Measurements from ENCODE around the gene MYG1. TPM values are rescaled to one million over a fixed set of nuclear protein-coding genes. Genes with fewer than 3 reads are reported as not detected.
"Not testable (repeated sequence)": the region's sequence is repeated elsewhere in the genome, so short reads cannot be mapped to it uniquely, and the experiment has no call there.

Gene MYG1
- total RNA-seq, 1 donor from 2014 or later = 87.2 TPM

DNA sequence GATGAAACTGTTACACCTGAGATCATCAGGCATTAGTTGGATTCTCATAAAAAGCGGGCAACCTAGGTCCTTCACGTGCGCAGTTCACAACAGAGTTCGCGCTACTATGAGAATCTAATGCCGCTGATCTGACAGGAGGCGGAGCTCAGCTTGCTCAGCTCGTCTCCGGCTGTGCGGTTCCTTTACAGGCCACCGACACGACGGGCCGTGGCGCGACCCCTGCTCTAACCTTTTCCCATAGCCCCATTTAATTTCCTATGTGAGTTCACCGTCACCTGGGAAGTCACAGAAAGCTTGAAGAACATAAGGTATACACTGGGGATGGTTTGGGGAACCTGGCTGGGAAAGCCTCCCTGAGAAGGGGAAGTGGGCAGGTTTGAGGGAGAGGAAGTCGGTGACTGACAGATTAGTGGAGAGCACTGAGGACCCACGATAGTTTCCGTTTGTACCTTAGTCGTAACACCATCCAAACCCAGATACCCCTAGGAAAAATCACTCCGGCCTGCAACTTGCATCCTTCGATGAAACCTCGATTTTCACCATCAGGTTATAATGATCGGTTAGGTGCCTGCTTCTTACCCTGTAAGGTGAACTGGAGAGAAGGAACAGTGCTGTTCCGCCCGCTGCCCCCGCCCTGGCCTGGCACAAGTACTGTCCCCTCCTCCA lies 24.8 kb downstream of the MYG1 start:
- no peaks in the 10 kb centered on the region for H3K9me3 Mint-ChIP-seq
- peak overlapping the region; percentile 92 for H3K4me3 Mint-ChIP-seq (ENCODE audit: low read depth)
- H3K36me3 Mint-ChIP-seq (ENCODE audit: low read depth) = peaks cover 7% of the 10 kb centered on the region
- H3K27me3 Mint-ChIP-seq (ENCODE audit: low read depth) = peaks cover 5% of the 10 kb centered on the region
- intact Hi-C loops (cut with micrococcal nuclease) = loop anchor here (1.0 to 2.0 kb wide), 7 partner anchors 21 to 185 kb away; partner anchors contain the start of genes CSAD, ITGB7, SP1 and ZNF740
- H3K4me1 Mint-ChIP-seq (ENCODE audit: low read depth) = peaks cover 31% of the 10 kb centered on the region
- peak overlapping the region; percentile 99 for H3K27ac Mint-ChIP-seq
- peak; percentile 65 for DNase-seq (ENCODE audit: low spot score)

DNA sequence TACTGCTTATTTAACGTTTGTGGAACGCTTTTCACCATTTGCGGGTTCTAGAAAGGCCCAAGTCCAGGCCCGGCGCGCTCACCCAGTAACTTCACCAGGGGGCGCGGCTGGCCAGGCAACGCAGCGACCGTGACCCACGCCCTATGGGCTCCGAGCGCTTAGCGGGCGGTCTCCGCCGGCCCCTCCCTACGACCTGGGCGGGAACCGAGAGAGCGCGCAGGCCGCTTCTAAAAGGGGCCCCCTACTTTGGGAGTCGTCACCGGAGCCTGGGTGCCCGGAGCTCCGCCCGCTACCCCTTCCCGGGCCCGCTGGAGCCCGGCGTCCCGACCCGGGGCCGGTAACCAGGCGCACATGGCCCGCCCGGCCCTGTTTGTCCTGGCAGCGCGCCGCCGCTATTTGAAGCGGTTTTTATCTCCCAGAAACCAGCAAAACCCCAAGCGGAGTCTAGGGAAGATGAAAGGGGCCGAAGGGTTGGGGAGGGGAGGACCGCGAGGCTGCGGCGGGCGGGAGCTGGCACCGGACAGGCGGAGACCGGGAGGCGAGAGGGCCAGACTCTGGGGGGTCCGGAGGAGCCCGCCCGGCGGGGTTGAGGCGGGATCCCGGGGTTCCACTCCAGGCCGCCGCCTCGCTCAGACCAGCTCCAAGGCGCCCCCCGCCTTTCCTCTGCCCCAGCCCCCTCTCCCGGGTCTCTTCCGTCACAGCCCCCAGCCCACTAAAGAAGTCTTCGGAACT lies 25.4 kb downstream of the MYG1 start:
- DNase-seq (ENCODE audit: low spot score) = peak; percentile 84
- intact Hi-C loops (cut with micrococcal nuclease) = loop anchor here (1.0 to 2.0 kb wide), 7 partner anchors 20 to 184 kb away; partner anchors contain the start of genes CSAD, ITGB7, SP1 and ZNF740
- H3K9me3 Mint-ChIP-seq = no peaks in the 10 kb centered on the region

DNA sequence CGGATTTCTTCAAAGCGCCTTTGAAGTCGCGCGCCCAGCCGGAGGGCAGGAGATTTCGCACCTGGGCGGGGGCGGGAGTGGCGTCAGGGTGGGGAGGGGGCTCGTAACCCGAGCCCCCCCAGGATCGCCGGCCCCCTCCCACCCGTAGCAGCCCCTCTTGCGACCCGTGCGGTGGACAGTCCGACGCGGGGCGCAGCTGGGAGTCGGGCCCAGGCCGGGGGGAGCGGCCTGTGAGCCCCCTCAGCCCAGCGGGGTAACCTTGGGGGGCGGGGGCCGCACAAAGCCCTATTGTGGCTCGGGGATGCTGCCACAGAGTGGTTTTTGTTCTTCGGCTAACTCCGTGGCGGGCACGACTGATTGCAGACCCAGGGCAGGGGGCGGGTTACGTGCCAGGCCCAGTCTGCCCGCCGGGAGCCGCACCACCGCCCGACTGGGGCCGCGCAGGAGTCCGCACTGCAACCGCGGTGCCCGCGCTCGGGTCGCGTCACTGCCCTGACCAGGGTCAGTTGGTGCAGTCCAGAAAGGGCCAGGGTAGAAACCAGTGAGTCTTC lies 26.1 kb downstream of the MYG1 start:
- peak overlapping the region; percentile 44 for H3K27ac Mint-ChIP-seq
- H3K9me3 Mint-ChIP-seq = no peaks in the 10 kb centered on the region
- H3K36me3 Mint-ChIP-seq (ENCODE audit: low read depth) = peaks cover 3% of the 10 kb centered on the region
- H3K4me1 Mint-ChIP-seq (ENCODE audit: low read depth) = peaks cover 25% of the 10 kb centered on the region
- peaks cover 6% of the 10 kb centered on the region for H3K27me3 Mint-ChIP-seq (ENCODE audit: low read depth)
- intact Hi-C loops (cut with micrococcal nuclease) = loop anchor here (2.0 kb wide), 3 partner anchors 55 to 183 kb away; partner anchors contain the start of genes ITGB7 and SP1
- DNase-seq (ENCODE audit: low spot score) = no peak
- peak overlapping the region; percentile 92 for H3K4me3 Mint-ChIP-seq (ENCODE audit: low read depth)

More for the DNA sequence above, 25.4 kb downstream of the MYG1 start:
- H3K4me3 Mint-ChIP-seq (ENCODE audit: low read depth) = peak overlapping the region; percentile 92
- H3K27me3 Mint-ChIP-seq (ENCODE audit: low read depth) = peaks cover 6% of the 10 kb centered on the region
- H3K36me3 Mint-ChIP-seq (ENCODE audit: low read depth) = peaks cover 5% of the 10 kb centered on the region
- peaks cover 30% of the 10 kb centered on the region for H3K4me1 Mint-ChIP-seq (ENCODE audit: low read depth)
- H3K27ac Mint-ChIP-seq = peak overlapping the region; percentile 99

DNA sequence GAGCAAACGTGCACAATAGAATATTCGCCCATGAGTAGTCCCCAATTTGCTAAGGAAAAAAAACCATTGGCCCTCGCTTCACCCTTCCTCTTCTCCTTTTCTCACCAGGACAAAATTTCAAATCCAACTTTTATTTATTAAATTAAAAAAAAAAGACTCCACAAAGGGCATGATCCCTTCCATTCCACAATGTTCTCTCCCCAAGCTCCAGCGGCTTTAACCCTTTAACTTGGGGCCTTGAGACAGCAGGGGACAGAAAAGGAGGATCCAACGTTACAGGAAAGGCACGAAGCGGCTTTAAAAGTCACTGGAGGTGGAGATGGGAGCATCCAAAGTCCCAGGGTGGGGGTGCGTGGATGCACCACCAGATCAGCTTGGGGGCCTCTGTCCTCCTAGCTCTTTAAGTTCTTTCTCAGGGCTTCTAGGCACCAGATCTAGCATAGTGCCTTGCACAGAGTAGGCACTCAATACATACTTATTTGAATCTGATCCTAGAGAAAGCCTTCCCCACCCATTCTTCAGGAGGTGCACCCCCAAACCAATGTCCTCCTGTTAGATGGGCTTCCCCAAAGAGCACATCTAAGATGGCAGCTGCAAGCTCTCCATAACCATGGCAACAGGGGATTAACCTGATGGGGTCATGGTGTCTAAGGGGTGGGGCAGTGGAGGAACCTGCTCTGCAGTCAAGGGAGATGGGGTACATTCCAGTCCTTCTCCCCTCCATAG lies 27.1 kb downstream of the MYG1 start:
- H3K27ac Mint-ChIP-seq = peak overlapping the region; percentile 53
- H3K36me3 Mint-ChIP-seq (ENCODE audit: low read depth) = no peaks in the 10 kb centered on the region
- DNase-seq (ENCODE audit: low spot score) = no peak
- H3K9me3 Mint-ChIP-seq = no peaks in the 10 kb centered on the region
- H3K4me1 Mint-ChIP-seq (ENCODE audit: low read depth) = peaks cover 18% of the 10 kb centered on the region
- peaks cover 6% of the 10 kb centered on the region for H3K27me3 Mint-ChIP-seq (ENCODE audit: low read depth)
- H3K4me3 Mint-ChIP-seq (ENCODE audit: low read depth) = peak overlapping the region; percentile 69
- intact Hi-C loops (cut with micrococcal nuclease) = no loop called here

DNA sequence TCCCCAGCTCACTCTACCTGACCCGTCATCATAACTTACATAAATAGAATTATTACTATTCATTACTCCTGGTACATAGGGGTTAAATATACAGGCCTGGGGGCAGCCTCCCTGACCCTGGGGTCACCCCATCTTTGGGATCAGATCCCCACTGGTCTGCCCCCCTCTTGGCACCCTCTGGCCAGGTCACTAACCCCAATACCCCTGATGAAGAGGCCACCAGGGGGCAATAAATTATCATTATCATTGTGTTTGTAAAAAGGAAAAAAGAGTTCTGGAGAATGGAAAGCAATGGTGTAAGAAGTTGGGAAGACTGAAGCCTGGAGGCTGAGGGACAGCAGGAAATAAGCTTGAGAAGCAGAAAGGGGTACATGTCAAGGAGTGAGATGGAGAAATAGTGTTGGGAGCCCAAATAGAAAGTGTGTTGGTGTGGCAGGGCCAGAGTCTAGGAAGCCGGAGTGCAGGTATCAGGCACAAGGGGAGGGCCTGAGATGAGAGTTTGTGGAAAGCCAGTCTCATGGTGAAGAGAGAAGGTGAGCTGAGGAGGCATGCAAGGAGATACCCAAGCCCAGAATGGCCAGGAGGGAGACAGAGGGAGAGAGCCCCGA lies 28.0 kb downstream of the MYG1 start:
- Mint-ChIP-seq H3K27ac (no peak overlapping the region), H3K4me3 (ENCODE audit: low read depth) (peak overlapping the region; percentile 15), H3K27me3 (ENCODE audit: low read depth) (peaks cover 12% of the 10 kb centered on the region), H3K4me1 (ENCODE audit: low read depth) (peaks cover 16% of the 10 kb centered on the region), H3K36me3 (ENCODE audit: low read depth) (no peaks in the 10 kb centered on the region), H3K9me3 (no peaks in the 10 kb centered on the region)
- intact Hi-C loops (cut with micrococcal nuclease) = no loop called here
- DNase-seq (ENCODE audit: low spot score) = no peak

DNA sequence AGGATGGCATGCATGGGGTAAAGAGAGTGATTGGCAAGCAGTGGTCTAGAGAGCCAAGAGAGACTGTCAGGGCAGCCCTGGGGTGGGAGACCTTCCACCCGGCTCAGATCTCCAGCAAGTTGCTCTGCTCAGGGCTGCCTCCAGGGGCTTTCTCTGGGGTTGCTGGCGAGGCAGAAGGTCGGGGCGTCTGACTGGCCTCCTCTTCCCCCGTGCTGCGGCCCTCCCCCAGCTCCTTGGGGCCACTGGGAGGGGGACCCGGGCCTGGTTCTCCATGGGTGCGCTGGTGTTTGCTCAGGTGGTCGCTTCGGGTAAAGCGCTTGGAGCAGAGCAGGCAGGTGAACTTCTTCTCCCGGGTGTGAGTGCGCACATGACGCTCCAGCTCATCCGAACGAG lies 28.5 kb downstream of the MYG1 start:
- Mint-ChIP-seq H3K27ac (no peak overlapping the region), H3K9me3 (no peaks in the 10 kb centered on the region), H3K36me3 (ENCODE audit: low read depth) (no peaks in the 10 kb centered on the region), H3K4me3 (ENCODE audit: low read depth) (no peak overlapping the region), H3K27me3 (ENCODE audit: low read depth) (peaks cover 12% of the 10 kb centered on the region), H3K4me1 (ENCODE audit: low read depth) (peaks cover 12% of the 10 kb centered on the region)
- intact Hi-C loops (cut with micrococcal nuclease) = no loop called here
- no peak for DNase-seq (ENCODE audit: low spot score)

DNA sequence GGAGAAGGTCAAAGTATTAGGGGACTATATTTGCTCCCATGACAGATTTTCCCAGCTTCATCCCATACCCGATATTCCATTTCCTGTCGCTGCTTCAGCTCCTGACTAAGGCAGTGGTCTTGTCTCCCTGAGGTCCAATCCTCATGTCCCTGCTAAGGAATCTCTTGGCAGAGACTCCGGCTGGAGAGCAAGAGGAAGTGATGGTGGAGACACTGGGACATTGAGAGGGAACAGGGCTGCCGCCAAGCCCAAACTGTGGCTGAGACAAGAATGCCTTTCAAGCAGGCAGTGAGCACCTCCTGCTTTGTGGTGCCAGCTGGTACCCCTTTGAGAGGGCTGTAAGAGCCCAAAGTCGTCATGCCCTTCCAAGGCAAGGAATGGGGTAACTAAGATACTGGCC lies 31.2 kb downstream of the MYG1 start:
- Mint-ChIP-seq H3K4me1 (ENCODE audit: low read depth) (no peaks in the 10 kb centered on the region), H3K36me3 (ENCODE audit: low read depth) (no peaks in the 10 kb centered on the region), H3K27me3 (ENCODE audit: low read depth) (peaks cover 25% of the 10 kb centered on the region), H3K9me3 (no peaks in the 10 kb centered on the region), H3K4me3 (ENCODE audit: low read depth) (no peak overlapping the region), H3K27ac (no peak overlapping the region)
- no peak for DNase-seq (ENCODE audit: low spot score)
- intact Hi-C loops (cut with micrococcal nuclease) = no loop called here

DNA sequence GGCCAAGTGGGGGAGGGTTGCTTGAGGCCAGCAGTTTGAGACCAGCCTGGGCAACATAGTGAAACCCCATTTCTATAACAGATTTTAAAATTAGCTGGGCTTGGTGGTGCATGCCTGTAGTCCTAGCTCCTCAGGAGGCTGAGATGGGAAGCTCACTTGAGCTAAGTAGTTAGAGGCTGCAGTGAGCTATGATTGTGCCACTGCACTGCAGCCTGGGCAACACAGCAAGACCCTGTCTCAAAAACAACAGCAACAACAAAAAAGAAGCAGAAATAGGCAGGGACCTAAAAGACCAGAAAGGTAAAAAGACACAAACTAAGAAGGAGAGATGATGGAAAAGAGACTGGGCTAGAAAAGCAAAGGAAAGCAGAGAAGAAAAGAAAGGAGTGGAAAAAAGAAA lies 32.8 kb downstream of the MYG1 start:
- H3K27ac Mint-ChIP-seq; H3K4me1 Mint-ChIP-seq (ENCODE audit: low read depth); intact Hi-C loops (cut with micrococcal nuclease); H3K36me3 Mint-ChIP-seq (ENCODE audit: low read depth); H3K9me3 Mint-ChIP-seq; DNase-seq (ENCODE audit: low spot score); H3K4me3 Mint-ChIP-seq (ENCODE audit: low read depth): not testable (repeated sequence)
- peaks cover 37% of the 10 kb centered on the region for H3K27me3 Mint-ChIP-seq (ENCODE audit: low read depth)

DNA sequence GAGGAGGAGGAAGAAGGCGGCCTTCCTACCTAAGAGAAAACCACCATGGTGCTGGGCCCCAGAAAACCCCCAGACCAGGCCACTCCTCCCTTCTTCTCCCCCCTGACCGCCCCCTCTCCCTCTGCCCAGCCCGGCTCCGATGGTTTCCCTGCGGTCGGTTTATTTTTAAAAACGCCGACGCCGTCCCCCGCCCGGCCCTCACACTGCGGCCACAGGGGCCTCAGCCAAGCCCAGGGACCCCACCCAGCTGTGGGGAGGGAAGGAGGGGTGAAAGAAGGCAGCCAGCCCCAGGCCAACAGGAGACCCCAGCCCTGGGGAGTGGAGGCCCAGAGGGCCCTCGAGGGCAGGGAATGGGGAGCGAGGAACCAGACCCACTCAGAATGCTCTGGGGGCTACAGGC lies 33.2 kb downstream of the MYG1 start:
- peaks cover 37% of the 10 kb centered on the region for H3K27me3 Mint-ChIP-seq (ENCODE audit: low read depth)
- intact Hi-C loops (cut with micrococcal nuclease) = no loop called here
- peaks cover 2% of the 10 kb centered on the region for H3K4me1 Mint-ChIP-seq (ENCODE audit: low read depth)
- H3K36me3 Mint-ChIP-seq (ENCODE audit: low read depth) = no peaks in the 10 kb centered on the region
- H3K4me3 Mint-ChIP-seq (ENCODE audit: low read depth) = no peak overlapping the region
- H3K27ac Mint-ChIP-seq = no peak overlapping the region
- no peak for DNase-seq (ENCODE audit: low spot score)
- no peaks in the 10 kb centered on the region for H3K9me3 Mint-ChIP-seq

DNA sequence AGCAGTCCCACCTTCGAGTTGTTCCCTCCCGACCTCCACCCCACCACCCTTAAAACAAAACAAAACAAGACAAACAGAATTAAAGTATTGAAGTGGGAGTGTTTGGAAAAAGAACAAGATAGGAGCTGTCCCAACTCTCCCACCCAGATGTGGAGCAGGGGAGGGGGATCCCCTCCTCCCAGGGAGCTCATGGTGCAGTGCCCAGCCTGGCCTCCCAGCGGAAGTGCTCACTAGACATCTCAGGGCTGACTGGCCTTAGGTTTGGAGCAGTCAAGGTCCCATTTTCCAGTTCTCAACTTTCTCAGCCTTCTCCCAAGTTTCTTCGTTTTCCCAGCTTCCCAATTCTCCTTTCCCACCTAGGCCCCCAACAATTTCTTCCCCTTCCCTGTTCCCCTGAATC lies 33.8 kb downstream of the MYG1 start:
- DNase-seq (ENCODE audit: low spot score) = no peak
- no peak overlapping the region for H3K4me3 Mint-ChIP-seq (ENCODE audit: low read depth)
- peaks cover 5% of the 10 kb centered on the region for H3K4me1 Mint-ChIP-seq (ENCODE audit: low read depth)
- no peaks in the 10 kb centered on the region for H3K9me3 Mint-ChIP-seq
- no peak overlapping the region for H3K27ac Mint-ChIP-seq
- H3K36me3 Mint-ChIP-seq (ENCODE audit: low read depth) = no peaks in the 10 kb centered on the region
- intact Hi-C loops (cut with micrococcal nuclease) = no loop called here
- peaks cover 41% of the 10 kb centered on the region for H3K27me3 Mint-ChIP-seq (ENCODE audit: low read depth)

DNA sequence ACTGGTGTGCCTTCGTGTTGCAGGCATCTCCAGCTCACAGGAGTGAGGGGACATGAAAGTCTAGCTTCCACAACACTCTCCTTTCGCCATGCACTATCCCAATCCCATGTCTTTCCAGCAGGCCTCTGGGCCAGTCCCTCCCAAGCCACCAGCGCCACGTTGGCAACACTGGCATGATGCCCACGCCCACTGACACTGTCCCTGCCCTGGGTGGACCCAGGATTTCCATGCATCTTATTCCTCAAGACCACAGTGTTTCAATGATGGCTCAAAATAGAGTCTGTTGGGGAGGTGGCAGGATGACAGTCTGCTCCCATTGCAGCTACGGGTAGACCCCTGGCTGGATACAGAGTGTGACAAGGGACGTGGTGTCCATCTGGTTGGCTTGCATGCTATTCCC lies 34.4 kb downstream of the MYG1 start:
- intact Hi-C loops (cut with micrococcal nuclease) = no loop called here
- H3K27me3 Mint-ChIP-seq (ENCODE audit: low read depth) = peaks cover 43% of the 10 kb centered on the region
- no peak overlapping the region for H3K4me3 Mint-ChIP-seq (ENCODE audit: low read depth)
- peaks cover 6% of the 10 kb centered on the region for H3K4me1 Mint-ChIP-seq (ENCODE audit: low read depth)
- H3K36me3 Mint-ChIP-seq (ENCODE audit: low read depth) = no peaks in the 10 kb centered on the region
- H3K27ac Mint-ChIP-seq = no peak overlapping the region
- no peaks in the 10 kb centered on the region for H3K9me3 Mint-ChIP-seq
- no peak for DNase-seq (ENCODE audit: low spot score)

DNA sequence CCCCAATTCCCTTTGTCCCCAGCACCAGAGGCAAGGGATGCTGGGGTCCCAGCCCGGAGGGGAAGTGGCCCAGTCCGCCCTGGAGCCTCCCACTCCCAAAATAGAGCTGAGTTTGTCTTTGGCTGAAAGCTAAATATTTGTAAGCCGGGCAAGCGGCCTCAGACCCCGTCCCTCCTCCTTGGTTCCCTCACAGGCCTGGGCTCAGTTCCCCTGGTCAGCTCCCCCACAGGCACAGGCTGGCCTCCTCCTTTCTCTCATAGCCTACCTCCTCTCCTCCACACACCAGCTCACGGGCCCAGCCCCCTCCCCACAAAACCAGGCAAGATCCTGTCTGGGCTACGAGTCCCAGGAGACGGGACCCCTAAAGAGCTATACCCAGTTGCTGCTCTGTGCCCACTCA lies 35.3 kb downstream of the MYG1 start:
- Mint-ChIP-seq H3K4me1 (ENCODE audit: low read depth) (peaks cover 6% of the 10 kb centered on the region), H3K27me3 (ENCODE audit: low read depth) (peaks cover 42% of the 10 kb centered on the region), H3K36me3 (ENCODE audit: low read depth) (no peaks in the 10 kb centered on the region), H3K27ac (no peak overlapping the region), H3K9me3 (no peaks in the 10 kb centered on the region), H3K4me3 (ENCODE audit: low read depth) (no peak overlapping the region)
- no peak for DNase-seq (ENCODE audit: low spot score)
- intact Hi-C loops (cut with micrococcal nuclease) = no loop called here

Data from activated T-helper 2 cell treated with anti-CD3 and anti-CD28 coated beads, Interferon-gamma antibody, Interleukin-2, Interleukin-4, amounts not matched to agents 10 μg/mL and 5 μg/mL and 100 μg/mL, durations not matched to agents 14 hours and 24 hours and 36 hours (primary cell).